HepG2 (cell line): ENCODE measurements around the gene DLX6. TPM values are rescaled to one million over a fixed set of nuclear protein-coding genes. Genes with fewer than 3 reads are reported as not detected.

Source experiments
- EHMT2 ChIP-seq: fragments of 200-600 bp; sonication (generic); IDR thresholded peaks from 2 replicates; pipeline ENCODE4 v1.7.0; 2017; ENCODE audit warnings: antibody characterized with exemption, low read depth, low read length, borderline replicate concordance
- IKZF4 ChIP-seq: sonication (generic); formaldehyde crosslinking; IDR thresholded peaks from 2 replicates; pipeline ENCODE4 v1.5.1; 2020; ENCODE audit warnings: borderline replicate concordance, mild to moderate bottlenecking, low read depth, missing genetic modification reagents; ENCODE audit errors: not compliant biosample characterization
- JDP2 ChIP-seq: sonication (generic); formaldehyde crosslinking; IDR thresholded peaks from 2 replicates; pipeline ENCODE4 v1.8.1; 2022; ENCODE audit warnings: missing genetic modification reagents, borderline replicate concordance
- MEIS1 ChIP-seq: sonication (generic); formaldehyde crosslinking; IDR thresholded peaks from 2 replicates; pipeline ENCODE4 v1.9.0; 2021; ENCODE audit warnings: mild to moderate bottlenecking, missing genetic modification reagents, moderate library complexity, borderline replicate concordance
- ZNF136 ChIP-seq: sonication (generic); formaldehyde crosslinking; IDR thresholded peaks from 2 replicates; pipeline ENCODE4 v1.8.1; 2022; ENCODE audit warnings: low read depth, mild to moderate bottlenecking, moderate library complexity, missing genetic modification reagents
- ZNF205 ChIP-seq: IDR thresholded peaks from 2 replicates; pipeline ENCODE4 v1.6.1; 2018; ENCODE audit warnings: missing biosample characterization, missing genetic modification reagents
- ZNF207 ChIP-seq: fragments of 450-650 bp; IDR thresholded peaks from 2 replicates; pipeline ENCODE4 v1.6.1; 2016; ENCODE audit warnings: antibody characterized with exemption, borderline replicate concordance
- ZNF329 ChIP-seq: sonication (generic); formaldehyde crosslinking; IDR thresholded peaks from 2 replicates; pipeline ENCODE4 v1.9.0; 2021; ENCODE audit warnings: low read depth, mild to moderate bottlenecking, missing genetic modification reagents
- ZNF552 ChIP-seq: sonication (generic); formaldehyde crosslinking; IDR thresholded peaks from 2 replicates; pipeline ENCODE4 v1.9.0; 2022; ENCODE audit warnings: missing genetic modification reagents, mild to moderate bottlenecking, borderline replicate concordance
- polyA plus RNA-seq, 8 experiments: library from polyadenylated mRNA; depleted of rRNA in 3 of 8; stranded (reverse) in 7 of 8; unstranded in 1 of 8; fragments of >200 nt; fragmentation: Illumina TruSeq in 4 of 8; extraction: Trizol in 4 of 8; gene quantifications; 2 replicates each; pipeline versions ENCODE4 v1.2.1 to v1.2.3, GENCODE V29; 2011 to 2016; ENCODE audit warnings: low read depth in 4 of 8, missing spikeins in 1 of 8, mixed read lengths in 1 of 8; ENCODE audit not compliant: insufficient read depth in 1 of 8
- total RNA-seq, 5 experiments: library from RNA; depleted of rRNA; stranded (reverse); fragments of >200 nt; fragmentation: Illumina TruSeq; extraction: Trizol; gene quantifications; 2 replicates each; pipeline ENCODE4 v1.2.3, GENCODE V29; 2016; ENCODE audit warnings: low read depth in 1 of 5
- TF ChIP-seq, protein P1 (sequence below): sonication (generic); formaldehyde crosslinking; IDR thresholded peaks from 2 replicates; pipeline ENCODE4 v1.5.0; 2020; ENCODE audit warnings: mild to moderate bottlenecking, missing genetic modification reagents
- TF ChIP-seq, protein P2 (sequence below): sonication (generic); formaldehyde crosslinking; IDR thresholded peaks from 2 replicates; pipeline ENCODE4 v1.5.1; 2020; ENCODE audit warnings: mild to moderate bottlenecking, missing genetic modification reagents, moderate library complexity
- TF ChIP-seq, protein P3 (sequence below): sonication (generic); formaldehyde crosslinking; IDR thresholded peaks from 2 replicates; pipeline ENCODE4 v1.4.0; 2020; ENCODE audit warnings: missing genetic modification reagents
- TF ChIP-seq, protein P4 (sequence below): IDR thresholded peaks from 2 replicates; pipeline ENCODE4 v1.6.1; 2016
- TF ChIP-seq, protein P5 (sequence below): sonication (generic); formaldehyde crosslinking; IDR thresholded peaks from 2 replicates; pipeline ENCODE4 v1.9.0; 2022; ENCODE audit warnings: missing genetic modification reagents, mild to moderate bottlenecking, borderline replicate concordance
- TF ChIP-seq, protein P6 (sequence below): sonication (generic); formaldehyde crosslinking; IDR thresholded peaks from 2 replicates; pipeline ENCODE4 v1.8.0; 2022; ENCODE audit warnings: missing genetic modification reagents, mild to moderate bottlenecking, borderline replicate concordance

DLX6 gene
- total and polyA plus RNA-seq, 2 of the 13 experiments (the other 11 are each of a cell fraction or from before 2014, with no cell fraction given) = 3.5 to 5.5 TPM

DNA sequence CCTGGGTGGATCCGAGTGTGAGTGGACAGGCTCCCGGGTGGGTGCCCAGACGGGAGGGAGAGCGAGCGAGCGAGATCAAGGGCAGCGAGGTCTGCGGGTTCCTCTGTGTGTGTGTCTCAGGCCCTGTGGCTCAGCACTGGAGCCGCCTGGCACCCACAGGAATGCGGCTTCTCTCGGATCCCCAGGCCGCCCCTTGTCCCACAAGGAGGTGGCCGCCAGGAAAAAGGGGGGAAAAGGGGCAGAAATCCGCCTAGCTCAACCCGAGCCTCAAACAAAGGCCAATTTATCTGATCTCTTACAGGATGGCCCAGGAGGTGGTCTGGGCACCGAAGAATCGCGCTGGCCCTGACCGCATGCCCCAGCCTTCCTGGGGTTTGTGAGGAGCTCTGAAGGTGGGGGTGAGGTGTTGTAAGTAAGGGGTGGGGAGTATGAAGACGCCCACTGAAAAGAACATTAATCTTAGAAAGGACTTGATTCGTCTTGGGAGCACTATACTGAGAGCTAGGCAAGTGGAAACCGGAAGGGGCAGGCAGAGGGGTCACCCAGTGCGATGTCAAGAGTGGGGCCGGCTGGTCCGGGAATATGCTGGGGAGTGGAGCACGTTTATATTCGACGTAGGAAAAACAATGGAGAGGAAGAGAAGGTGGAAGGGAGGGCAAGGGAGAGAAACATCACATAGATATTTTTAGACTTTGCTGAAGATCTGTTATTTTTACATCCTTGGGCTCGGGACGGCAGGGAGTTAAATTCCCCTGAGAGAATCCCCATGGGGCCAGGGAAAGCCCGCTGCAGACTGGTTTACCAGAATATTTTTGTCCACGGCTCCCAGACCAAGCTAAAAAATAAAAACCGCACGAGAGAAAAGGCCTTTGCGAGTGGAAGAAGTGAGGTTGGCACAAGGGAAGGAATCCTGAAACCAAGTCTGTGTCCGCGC is 12.1 kb downstream of the DLX6 start (continued):
- TF ChIP-seq EHMT2 (no peak), ZNF329 (CRISPR knock-in tag) (no peak), ZNF207 (no peak), ZNF552 (CRISPR knock-in tag) (no peak), IKZF4 (no peak), ZNF205 (CRISPR knock-in tag) (no peak), JDP2 (CRISPR knock-in tag) (no peak), ZNF136 (CRISPR knock-in tag) (no peak), MEIS1 (CRISPR knock-in tag) (no peak)
- TF ChIP-seq, protein P1, sequence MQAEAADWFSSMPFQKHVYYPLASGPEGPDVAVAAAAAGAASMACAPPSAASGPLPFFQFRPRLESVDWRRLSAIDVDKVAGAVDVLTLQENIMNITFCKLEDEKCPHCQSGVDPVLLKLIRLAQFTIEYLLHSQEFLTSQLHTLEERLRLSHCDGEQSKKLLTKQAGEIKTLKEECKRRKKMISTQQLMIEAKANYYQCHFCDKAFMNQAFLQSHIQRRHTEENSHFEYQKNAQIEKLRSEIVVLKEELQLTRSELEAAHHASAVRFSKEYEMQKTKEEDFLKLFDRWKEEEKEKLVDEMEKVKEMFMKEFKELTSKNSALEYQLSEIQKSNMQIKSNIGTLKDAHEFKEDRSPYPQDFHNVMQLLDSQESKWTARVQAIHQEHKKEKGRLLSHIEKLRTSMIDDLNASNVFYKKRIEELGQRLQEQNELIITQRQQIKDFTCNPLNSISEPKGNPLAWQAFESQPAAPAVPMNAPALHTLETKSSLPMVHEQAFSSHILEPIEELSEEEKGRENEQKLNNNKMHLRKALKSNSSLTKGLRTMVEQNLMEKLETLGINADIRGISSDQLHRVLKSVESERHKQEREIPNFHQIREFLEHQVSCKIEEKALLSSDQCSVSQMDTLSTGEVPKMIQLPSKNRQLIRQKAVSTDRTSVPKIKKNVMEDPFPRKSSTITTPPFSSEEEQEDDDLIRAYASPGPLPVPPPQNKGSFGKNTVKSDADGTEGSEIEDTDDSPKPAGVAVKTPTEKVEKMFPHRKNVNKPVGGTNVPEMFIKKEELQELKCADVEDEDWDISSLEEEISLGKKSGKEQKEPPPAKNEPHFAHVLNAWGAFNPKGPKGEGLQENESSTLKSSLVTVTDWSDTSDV (CRISPR knock-in tag) = no peak
- TF ChIP-seq, protein P2, sequence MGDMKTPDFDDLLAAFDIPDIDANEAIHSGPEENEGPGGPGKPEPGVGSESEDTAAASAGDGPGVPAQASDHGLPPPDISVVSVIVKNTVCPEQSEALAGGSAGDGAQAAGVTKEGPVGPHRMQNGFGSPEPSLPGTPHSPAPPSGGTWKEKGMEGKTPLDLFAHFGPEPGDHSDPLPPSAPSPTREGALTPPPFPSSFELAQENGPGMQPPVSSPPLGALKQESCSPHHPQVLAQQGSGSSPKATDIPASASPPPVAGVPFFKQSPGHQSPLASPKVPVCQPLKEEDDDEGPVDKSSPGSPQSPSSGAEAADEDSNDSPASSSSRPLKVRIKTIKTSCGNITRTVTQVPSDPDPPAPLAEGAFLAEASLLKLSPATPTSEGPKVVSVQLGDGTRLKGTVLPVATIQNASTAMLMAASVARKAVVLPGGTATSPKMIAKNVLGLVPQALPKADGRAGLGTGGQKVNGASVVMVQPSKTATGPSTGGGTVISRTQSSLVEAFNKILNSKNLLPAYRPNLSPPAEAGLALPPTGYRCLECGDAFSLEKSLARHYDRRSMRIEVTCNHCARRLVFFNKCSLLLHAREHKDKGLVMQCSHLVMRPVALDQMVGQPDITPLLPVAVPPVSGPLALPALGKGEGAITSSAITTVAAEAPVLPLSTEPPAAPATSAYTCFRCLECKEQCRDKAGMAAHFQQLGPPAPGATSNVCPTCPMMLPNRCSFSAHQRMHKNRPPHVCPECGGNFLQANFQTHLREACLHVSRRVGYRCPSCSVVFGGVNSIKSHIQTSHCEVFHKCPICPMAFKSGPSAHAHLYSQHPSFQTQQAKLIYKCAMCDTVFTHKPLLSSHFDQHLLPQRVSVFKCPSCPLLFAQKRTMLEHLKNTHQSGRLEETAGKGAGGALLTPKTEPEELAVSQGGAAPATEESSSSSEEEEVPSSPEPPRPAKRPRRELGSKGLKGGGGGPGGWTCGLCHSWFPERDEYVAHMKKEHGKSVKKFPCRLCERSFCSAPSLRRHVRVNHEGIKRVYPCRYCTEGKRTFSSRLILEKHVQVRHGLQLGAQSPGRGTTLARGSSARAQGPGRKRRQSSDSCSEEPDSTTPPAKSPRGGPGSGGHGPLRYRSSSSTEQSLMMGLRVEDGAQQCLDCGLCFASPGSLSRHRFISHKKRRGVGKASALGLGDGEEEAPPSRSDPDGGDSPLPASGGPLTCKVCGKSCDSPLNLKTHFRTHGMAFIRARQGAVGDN (CRISPR knock-in tag) = peak; percentile 11; the same call in 1 of the 2 replicates
- TF ChIP-seq, protein P3, sequence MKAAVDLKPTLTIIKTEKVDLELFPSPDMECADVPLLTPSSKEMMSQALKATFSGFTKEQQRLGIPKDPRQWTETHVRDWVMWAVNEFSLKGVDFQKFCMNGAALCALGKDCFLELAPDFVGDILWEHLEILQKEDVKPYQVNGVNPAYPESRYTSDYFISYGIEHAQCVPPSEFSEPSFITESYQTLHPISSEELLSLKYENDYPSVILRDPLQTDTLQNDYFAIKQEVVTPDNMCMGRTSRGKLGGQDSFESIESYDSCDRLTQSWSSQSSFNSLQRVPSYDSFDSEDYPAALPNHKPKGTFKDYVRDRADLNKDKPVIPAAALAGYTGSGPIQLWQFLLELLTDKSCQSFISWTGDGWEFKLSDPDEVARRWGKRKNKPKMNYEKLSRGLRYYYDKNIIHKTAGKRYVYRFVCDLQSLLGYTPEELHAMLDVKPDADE (CRISPR knock-in tag) = no peak
- TF ChIP-seq, protein P4, sequence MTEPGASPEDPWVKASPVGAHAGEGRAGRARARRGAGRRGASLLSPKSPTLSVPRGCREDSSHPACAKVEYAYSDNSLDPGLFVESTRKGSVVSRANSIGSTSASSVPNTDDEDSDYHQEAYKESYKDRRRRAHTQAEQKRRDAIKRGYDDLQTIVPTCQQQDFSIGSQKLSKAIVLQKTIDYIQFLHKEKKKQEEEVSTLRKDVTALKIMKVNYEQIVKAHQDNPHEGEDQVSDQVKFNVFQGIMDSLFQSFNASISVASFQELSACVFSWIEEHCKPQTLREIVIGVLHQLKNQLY (CRISPR knock-in tag) = no peak
- TF ChIP-seq, protein P5, sequence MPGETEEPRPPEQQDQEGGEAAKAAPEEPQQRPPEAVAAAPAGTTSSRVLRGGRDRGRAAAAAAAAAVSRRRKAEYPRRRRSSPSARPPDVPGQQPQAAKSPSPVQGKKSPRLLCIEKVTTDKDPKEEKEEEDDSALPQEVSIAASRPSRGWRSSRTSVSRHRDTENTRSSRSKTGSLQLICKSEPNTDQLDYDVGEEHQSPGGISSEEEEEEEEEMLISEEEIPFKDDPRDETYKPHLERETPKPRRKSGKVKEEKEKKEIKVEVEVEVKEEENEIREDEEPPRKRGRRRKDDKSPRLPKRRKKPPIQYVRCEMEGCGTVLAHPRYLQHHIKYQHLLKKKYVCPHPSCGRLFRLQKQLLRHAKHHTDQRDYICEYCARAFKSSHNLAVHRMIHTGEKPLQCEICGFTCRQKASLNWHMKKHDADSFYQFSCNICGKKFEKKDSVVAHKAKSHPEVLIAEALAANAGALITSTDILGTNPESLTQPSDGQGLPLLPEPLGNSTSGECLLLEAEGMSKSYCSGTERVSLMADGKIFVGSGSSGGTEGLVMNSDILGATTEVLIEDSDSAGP = 0 out of 2 replicates have a peak, but pooled peaks have one; percentile 40
- TF ChIP-seq, protein P6, sequence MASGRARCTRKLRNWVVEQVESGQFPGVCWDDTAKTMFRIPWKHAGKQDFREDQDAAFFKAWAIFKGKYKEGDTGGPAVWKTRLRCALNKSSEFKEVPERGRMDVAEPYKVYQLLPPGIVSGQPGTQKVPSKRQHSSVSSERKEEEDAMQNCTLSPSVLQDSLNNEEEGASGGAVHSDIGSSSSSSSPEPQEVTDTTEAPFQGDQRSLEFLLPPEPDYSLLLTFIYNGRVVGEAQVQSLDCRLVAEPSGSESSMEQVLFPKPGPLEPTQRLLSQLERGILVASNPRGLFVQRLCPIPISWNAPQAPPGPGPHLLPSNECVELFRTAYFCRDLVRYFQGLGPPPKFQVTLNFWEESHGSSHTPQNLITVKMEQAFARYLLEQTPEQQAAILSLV (CRISPR knock-in tag) = no peak
